HL-60 (cell line): ENCODE results near the gene TMPRSS13.

Source experiments
- DNase-seq, 2 experiments: peaks; one replicate each; pipeline ENCODE4 v3.0.0-alpha.2; 2010 to 2020; ENCODE audit warnings: low read depth in 1 of 2, low spot score in 1 of 2
- H3K27ac ChIP-seq: fragments of 250-450 bp; sonication (Bioruptor Pico); replicated peaks from 2 replicates; pipeline ENCODE4 v1.5.1; 2020; ENCODE audit warnings: mild to moderate bottlenecking, moderate library complexity
- H3K27me3 ChIP-seq: fragments of 250-450 bp; sonication (Bioruptor Pico); 2 replicates; pipeline ENCODE4 v1.5.1; 2021; ENCODE audit warnings: mild to moderate bottlenecking, moderate library complexity; ENCODE audit not compliant: insufficient read depth, poor library complexity, severe bottlenecking
- H3K4me3 ChIP-seq: replicated peaks from 2 replicates; pipeline ENCODE4 v1.5.1; 2011; ENCODE audit warnings: mild to moderate bottlenecking, control low read depth, low read length; ENCODE audit not compliant: insufficient read depth
- GABPA ChIP-seq: IDR thresholded peaks from 2 replicates; pipeline ENCODE4 v1.6.1; 2012; ENCODE audit warnings: low read depth
- POLR2AphosphoS5 ChIP-seq: IDR thresholded peaks from 2 replicates; pipeline ENCODE4 v1.6.1; 2012; ENCODE audit warnings: low read depth
- SPI1 ChIP-seq: IDR thresholded peaks from 2 replicates; pipeline ENCODE4 v1.6.1; 2012; ENCODE audit warnings: low read depth, mild to moderate bottlenecking, borderline replicate concordance
- TF ChIP-seq, protein P1 (sequence below): IDR thresholded peaks from 2 replicates; pipeline ENCODE4 v1.6.1; 2012; ENCODE audit warnings: low read depth; ENCODE audit not compliant: insufficient replicate concordance
- TF ChIP-seq, protein P2 (sequence below): IDR thresholded peaks from one replicate; pipeline ENCODE4 v1.5.1; 2011; ENCODE audit warnings: low read length, control low read depth, inconsistent platforms; ENCODE audit not compliant: insufficient read depth

Gene TMPRSS13

DNA sequence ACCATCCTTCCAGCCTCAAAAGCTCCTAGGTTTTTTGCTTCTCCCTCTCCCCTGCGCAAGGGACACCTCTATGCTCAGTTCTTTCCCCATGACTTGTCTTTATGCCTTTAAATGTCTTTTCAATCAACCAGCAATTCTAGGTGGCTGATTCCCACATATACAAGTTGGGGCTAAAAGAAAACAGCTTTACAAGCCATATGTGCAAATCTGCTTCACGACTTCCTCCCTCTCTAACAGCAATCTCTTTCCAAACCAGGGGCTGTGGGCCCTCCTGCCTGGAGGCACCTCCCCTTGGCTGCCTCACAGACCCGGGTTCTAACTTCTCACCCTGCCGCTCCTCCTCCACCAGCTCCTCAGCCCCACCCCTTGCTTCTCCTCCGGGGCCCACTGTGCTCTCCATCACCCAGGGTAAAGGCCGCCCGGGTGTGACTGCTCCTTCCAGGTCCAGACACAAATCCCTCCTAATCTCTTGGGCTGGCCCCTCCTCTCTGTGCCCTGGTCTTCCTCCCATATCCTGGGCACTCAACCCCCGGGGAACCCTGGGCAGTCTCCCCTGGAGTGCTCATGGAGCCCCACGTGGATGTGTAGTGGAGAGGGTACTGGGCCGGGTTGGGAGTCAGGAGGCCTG lies 14.1 kb downstream of the TMPRSS13 start:
- Histone ChIP-seq H3K4me3 (no peak overlapping the region), H3K27ac (no peak overlapping the region), H3K27me3 (peaks cover 3% of the 10 kb centered on the region)
- DNase-seq, result no peak
- TF ChIP-seq POLR2AphosphoS5 (no peak), SPI1 (no peak), GABPA (no peak)
- TF ChIP-seq, protein P1, sequence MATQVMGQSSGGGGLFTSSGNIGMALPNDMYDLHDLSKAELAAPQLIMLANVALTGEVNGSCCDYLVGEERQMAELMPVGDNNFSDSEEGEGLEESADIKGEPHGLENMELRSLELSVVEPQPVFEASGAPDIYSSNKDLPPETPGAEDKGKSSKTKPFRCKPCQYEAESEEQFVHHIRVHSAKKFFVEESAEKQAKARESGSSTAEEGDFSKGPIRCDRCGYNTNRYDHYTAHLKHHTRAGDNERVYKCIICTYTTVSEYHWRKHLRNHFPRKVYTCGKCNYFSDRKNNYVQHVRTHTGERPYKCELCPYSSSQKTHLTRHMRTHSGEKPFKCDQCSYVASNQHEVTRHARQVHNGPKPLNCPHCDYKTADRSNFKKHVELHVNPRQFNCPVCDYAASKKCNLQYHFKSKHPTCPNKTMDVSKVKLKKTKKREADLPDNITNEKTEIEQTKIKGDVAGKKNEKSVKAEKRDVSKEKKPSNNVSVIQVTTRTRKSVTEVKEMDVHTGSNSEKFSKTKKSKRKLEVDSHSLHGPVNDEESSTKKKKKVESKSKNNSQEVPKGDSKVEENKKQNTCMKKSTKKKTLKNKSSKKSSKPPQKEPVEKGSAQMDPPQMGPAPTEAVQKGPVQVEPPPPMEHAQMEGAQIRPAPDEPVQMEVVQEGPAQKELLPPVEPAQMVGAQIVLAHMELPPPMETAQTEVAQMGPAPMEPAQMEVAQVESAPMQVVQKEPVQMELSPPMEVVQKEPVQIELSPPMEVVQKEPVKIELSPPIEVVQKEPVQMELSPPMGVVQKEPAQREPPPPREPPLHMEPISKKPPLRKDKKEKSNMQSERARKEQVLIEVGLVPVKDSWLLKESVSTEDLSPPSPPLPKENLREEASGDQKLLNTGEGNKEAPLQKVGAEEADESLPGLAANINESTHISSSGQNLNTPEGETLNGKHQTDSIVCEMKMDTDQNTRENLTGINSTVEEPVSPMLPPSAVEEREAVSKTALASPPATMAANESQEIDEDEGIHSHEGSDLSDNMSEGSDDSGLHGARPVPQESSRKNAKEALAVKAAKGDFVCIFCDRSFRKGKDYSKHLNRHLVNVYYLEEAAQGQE, result no peak
- TF ChIP-seq, protein P2, sequence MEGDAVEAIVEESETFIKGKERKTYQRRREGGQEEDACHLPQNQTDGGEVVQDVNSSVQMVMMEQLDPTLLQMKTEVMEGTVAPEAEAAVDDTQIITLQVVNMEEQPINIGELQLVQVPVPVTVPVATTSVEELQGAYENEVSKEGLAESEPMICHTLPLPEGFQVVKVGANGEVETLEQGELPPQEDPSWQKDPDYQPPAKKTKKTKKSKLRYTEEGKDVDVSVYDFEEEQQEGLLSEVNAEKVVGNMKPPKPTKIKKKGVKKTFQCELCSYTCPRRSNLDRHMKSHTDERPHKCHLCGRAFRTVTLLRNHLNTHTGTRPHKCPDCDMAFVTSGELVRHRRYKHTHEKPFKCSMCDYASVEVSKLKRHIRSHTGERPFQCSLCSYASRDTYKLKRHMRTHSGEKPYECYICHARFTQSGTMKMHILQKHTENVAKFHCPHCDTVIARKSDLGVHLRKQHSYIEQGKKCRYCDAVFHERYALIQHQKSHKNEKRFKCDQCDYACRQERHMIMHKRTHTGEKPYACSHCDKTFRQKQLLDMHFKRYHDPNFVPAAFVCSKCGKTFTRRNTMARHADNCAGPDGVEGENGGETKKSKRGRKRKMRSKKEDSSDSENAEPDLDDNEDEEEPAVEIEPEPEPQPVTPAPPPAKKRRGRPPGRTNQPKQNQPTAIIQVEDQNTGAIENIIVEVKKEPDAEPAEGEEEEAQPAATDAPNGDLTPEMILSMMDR, result no peak

DNA sequence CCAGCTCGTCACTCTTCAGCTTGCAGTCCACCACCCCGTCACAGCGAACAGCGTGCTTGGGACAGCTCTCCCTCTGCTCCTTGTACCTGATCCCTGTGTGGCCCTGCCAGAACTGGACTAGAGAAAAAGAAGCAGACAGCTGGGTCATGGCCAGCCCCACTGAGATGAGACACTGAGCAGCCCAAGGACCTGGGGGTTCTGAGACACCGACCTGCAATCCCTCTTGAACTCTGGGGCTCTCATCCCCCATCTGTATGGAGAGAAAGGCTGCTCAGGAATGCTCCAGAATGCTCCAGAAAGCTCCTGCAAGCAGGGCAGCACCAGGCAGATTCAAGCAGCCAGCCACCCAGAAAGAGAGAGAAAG lies 14.8 kb downstream of the TMPRSS13 start:
- Histone ChIP-seq H3K27ac (no peak overlapping the region), H3K4me3 (no peak overlapping the region), H3K27me3 (peaks cover 3% of the 10 kb centered on the region)
- no peak for DNase-seq
- TF ChIP-seq, protein P2, result no peak
- no peak for TF ChIP-seq GABPA
- TF ChIP-seq, protein P1, result no peak
- no peak for TF ChIP-seq POLR2AphosphoS5
- TF ChIP-seq SPI1, result no peak

DNA sequence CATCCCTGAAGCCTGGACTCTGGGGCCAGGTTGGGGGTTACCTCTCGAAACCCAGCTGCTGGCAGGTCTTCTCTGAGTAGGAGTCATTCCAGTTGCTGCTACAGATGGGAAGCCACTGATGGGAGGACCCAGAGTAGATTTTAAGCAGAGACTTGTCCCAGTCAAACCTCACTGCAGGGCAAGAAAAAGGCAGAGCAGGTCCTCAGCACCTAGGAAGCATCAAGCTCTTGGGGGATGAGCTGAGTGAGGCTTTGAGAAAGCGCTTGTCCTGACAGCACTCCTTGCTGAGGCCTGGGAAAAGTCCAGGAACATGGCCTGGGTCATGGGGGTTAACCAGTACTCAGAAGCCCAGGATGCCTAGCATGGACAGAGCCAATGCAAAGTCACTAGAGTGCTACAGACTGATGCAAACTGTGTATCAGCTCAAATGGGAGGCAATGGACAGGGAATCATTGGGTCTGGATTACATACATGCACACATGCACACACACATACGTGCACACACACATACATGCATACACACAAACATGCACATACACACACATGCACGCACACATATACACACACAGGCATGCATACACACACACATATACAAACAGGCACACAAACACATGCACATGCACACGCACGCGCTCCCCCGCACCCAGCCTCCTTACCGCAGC lies 15.3 kb downstream of the TMPRSS13 start:
- no peak for DNase-seq
- H3K27me3 ChIP-seq, result peaks cover 3% of the 10 kb centered on the region
- TF ChIP-seq POLR2AphosphoS5 (no peak), GABPA (no peak), SPI1 (no peak)
- TF ChIP-seq, protein P1, result no peak
- TF ChIP-seq, protein P2, result no peak
- H3K27ac ChIP-seq, result no peak overlapping the region
- H3K4me3 ChIP-seq, result no peak overlapping the region
